Measurements from ENCODE around the gene TFB1M. TPM values are rescaled to one million over a fixed set of nuclear protein-coding genes. Genes with fewer than 3 reads are reported as not detected.

The TFB1M gene
- total and polyA plus RNA-seq, 4 experiments from 2014 or later: 12.6 to 45.7 (median 29.1) TPM

DNA sequence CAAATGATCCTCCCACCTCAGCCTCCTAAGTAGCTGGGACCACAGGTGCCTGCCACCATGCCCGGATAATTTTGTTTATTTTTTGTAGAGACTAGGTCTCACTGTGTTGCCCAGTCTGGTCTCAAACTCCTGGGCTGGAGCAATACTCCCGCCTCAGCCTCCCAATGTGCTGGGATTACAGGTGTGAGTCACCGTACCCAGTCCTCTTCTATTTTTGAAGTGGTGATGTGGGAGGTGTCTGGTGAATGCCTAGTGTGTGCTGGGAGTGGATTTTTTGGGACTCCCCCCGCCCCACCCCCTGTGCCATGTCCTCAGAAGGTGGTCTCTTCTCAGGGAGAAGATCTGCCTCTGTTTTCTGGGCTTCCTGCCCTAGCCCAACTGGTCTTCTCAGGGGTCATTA, 98.4 kb downstream of the TFB1M start:
- Histone ChIP-seq H3K4me3 (ENCODE audit: low read length in 2 of 2) (no peak overlapping the region), H3K36me3 (ENCODE audit: insufficient read depth, low read length) (no peaks in the 10 kb centered on the region), H3K27ac (ENCODE audit: low read depth, low read length) (no peak overlapping the region), H3K4me1 (ENCODE audit: insufficient read depth, low read length) (no peaks in the 10 kb centered on the region), H3K27me3 (ENCODE audit: insufficient read depth, low read length) (no peaks in the 10 kb centered on the region), H3K9me3 (ENCODE audit: control insufficient read depth in 1 of 2, low read length in 2 of 2) (no peaks in the 10 kb centered on the region)
- Mint-ChIP-seq H3K27ac (no peak overlapping the region), H3K36me3 (no peaks in the 10 kb centered on the region), H3K27me3 (peaks cover 2 to 5% of the 10 kb centered on the region in 2 donors), H3K9me3 (peaks cover 0 to 4% (median 0%) of the 10 kb centered on the region in 8 donors), H3K4me1 (peaks cover 0 to 1% (median 0%) of the 10 kb centered on the region in 4 donors), H3K4me3 (no peak overlapping the region)
- no peak for DNase-seq
- intact Hi-C loops (cut with micrococcal nuclease): no loop called here
- ChIA-PET CTCF (ENCODE audit: partially characterized antibody) (no interaction called here), POLR2A (ENCODE audit: partially characterized antibody) (no interaction called here)

DNA sequence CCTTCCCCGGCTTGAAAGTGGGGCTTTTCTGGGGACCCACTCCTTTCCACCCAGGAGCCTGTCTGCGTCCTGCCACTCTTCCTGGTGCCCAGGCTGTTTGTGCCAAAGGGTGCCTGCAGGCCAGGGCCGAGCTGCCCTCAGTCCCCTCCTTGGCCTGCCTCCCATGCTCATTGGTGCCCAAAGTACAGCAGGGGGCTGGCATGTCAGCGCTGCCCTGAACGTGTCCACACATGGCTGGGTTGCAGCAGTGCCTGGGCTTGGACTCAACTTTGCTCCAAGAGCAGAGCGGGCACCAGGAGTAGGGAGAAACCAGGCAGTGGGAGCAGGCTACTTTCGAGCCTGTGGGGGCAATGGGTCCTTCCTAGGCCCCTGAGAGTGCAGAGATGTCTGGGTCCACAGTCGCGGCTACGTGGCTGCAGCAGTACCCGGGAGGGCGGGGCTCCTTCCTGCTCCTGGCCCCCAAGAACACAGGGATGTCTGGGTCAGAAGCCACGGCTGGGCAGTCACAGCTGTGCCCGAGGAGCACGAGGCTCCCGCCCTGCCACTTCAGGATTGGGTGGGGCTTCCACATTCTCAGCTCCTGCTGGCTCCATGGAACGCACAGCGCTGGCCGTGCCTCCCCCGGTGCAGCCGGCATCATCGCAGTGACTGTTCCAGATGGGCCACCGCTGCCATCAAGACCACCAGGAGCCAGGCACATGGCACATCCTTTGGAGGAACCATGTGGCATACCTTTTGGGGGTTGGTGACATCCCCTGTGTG, 100.5 kb downstream of the TFB1M start:
- no peaks in the 10 kb centered on the region for H3K4me1 ChIP-seq (ENCODE audit: insufficient read depth, low read length)
- H3K9me3 ChIP-seq (ENCODE audit: control insufficient read depth in 1 of 2, low read length in 2 of 2): no peaks in the 10 kb centered on the region
- DNase-seq: no peak
- Mint-ChIP-seq H3K4me3 (no peak overlapping the region), H3K4me1 (peaks cover 0 to 1% (median 0%) of the 10 kb centered on the region in 4 donors), H3K36me3 (no peaks in the 10 kb centered on the region), H3K27me3 (peaks cover 0 to 5% of the 10 kb centered on the region in 2 donors), H3K27ac (no peak overlapping the region), H3K9me3 (peaks cover 0 to 4% (median 0%) of the 10 kb centered on the region in 8 donors)
- no peaks in the 10 kb centered on the region for H3K36me3 ChIP-seq (ENCODE audit: insufficient read depth, low read length)
- H3K4me3 ChIP-seq (ENCODE audit: low read length in 2 of 2): no peak overlapping the region
- CTCF ChIA-PET (ENCODE audit: partially characterized antibody): no interaction called here
- intact Hi-C loops (cut with micrococcal nuclease): no loop called here
- H3K27me3 ChIP-seq (ENCODE audit: insufficient read depth, low read length): no peaks in the 10 kb centered on the region
- H3K27ac ChIP-seq (ENCODE audit: low read depth, low read length): no peak overlapping the region
- POLR2A ChIA-PET (ENCODE audit: partially characterized antibody): no interaction called here

DNA sequence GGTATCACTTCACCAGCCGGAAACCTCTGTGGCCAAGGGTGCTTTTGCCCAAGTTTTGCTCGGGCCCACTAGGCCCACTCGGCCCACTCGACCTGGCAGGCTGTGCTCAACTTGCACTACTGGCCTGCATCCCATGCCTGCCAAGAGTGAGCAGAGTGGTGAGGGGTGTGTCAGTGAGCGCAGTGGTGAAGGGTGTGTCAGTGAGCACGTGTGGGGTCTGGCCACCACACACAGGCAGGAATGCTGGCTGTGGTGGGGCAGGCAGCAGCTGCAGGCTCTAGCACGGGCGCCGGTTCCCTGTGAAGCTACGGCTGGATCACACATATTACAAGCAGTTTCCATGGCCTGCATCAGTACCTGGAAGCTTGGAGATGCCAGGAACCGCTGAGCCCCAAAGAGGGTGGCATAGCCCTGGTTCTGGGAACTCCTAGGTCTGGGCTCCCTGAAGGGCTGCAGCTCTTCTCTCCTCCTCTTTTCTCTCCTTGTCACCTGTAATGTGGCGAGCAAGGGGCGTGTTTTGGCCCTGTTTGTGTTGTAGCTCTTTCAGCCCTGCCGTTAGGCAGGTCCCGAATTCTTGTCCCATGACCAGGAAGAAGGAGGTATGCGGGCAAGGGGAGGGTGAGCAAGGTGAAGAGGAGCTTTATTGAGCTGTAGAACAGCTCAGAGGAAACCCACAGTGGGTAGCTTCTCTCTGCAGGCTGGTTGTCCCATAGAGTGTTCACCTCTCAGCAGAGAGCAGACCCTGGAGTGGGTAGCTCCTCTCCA, 101.5 kb downstream of the TFB1M start:
- H3K36me3 Mint-ChIP-seq: no peaks in the 10 kb centered on the region
- intact Hi-C loops (cut with micrococcal nuclease): no loop called here

DNA sequence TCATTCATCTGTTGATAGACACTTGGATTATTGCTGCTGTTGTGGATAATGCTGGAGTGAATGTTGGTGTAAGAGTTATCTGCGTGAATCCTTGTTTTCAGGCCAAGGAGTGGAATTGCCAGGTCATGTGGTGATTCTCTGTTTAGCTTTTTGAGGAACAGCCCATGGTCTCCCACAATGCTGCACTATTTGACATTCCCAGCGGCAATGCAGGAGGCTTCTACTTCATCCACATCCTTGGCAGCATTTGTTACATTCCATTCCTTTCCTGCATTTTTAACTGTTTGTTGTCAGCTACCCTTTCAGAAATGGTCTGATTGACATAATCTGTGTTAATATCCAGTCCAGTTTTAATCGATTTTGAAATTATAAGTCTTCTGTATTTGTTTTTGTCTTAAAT, 102.2 kb downstream of the TFB1M start:
- Mint-ChIP-seq H3K4me3 (no peak overlapping the region), H3K9me3 (peaks cover 0 to 4% (median 0%) of the 10 kb centered on the region in 8 donors), H3K27ac (no peak overlapping the region), H3K27me3 (peaks cover 0 to 5% of the 10 kb centered on the region in 2 donors), H3K4me1 (peaks cover 0 to 1% (median 0%) of the 10 kb centered on the region in 4 donors), H3K36me3 (no peaks in the 10 kb centered on the region)
- no peaks in the 10 kb centered on the region for H3K4me1 ChIP-seq (ENCODE audit: insufficient read depth, low read length)
- no peaks in the 10 kb centered on the region for H3K27me3 ChIP-seq (ENCODE audit: insufficient read depth, low read length)
- no peaks in the 10 kb centered on the region for H3K9me3 ChIP-seq (ENCODE audit: control insufficient read depth in 1 of 2, low read length in 2 of 2)
- ChIA-PET POLR2A (ENCODE audit: partially characterized antibody) (no interaction called here), CTCF (ENCODE audit: partially characterized antibody) (no interaction called here)
- DNase-seq: no peak
- no peak overlapping the region for H3K4me3 ChIP-seq (ENCODE audit: low read length in 2 of 2)
- no peak overlapping the region for H3K27ac ChIP-seq (ENCODE audit: low read depth, low read length)
- intact Hi-C loops (cut with micrococcal nuclease): no loop called here
- H3K36me3 ChIP-seq (ENCODE audit: insufficient read depth, low read length): no peaks in the 10 kb centered on the region

More for the DNA sequence above, 101.5 kb downstream of the TFB1M start:
- Histone ChIP-seq H3K27me3 (ENCODE audit: insufficient read depth, low read length) (no peaks in the 10 kb centered on the region), H3K27ac (ENCODE audit: low read depth, low read length) (no peak overlapping the region), H3K9me3 (ENCODE audit: control insufficient read depth in 1 of 2, low read length in 2 of 2) (no peaks in the 10 kb centered on the region), H3K4me1 (ENCODE audit: insufficient read depth, low read length) (no peaks in the 10 kb centered on the region), H3K36me3 (ENCODE audit: insufficient read depth, low read length) (no peaks in the 10 kb centered on the region), H3K4me3 (ENCODE audit: low read length in 2 of 2) (no peak overlapping the region)
- CTCF ChIA-PET (ENCODE audit: partially characterized antibody): no interaction called here
- POLR2A ChIA-PET (ENCODE audit: partially characterized antibody): no interaction called here
- H3K27ac Mint-ChIP-seq: no peak overlapping the region
- H3K27me3 Mint-ChIP-seq: peaks cover 0 to 5% of the 10 kb centered on the region in 2 donors
- H3K4me3 Mint-ChIP-seq: no peak overlapping the region
- H3K4me1 Mint-ChIP-seq: peaks cover 0 to 1% (median 0%) of the 10 kb centered on the region in 4 donors
- no peak for DNase-seq
- peaks cover 0 to 4% (median 0%) of the 10 kb centered on the region in 8 donors for H3K9me3 Mint-ChIP-seq

DNA sequence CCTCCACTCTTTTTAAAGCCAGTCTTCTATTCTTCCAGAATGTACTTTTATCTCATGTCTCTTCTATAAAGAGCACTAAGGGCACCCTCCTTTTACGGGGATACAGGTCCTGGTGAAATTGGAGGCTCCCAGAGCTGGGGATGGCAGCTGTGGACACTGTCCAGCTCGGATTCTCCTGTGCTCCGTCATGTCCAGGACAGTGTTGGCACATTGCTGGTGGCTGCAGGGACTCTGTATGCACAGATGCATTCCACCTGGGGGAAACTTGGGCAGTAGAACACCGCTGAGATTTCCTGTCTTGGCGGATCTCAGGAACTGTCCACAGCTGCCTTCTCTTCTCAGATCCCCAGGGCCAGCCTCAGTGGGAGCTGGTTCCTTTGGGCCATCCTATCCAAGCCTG, 107.1 kb downstream of the TFB1M start:
- H3K4me1 Mint-ChIP-seq: no peaks in the 10 kb centered on the region
- intact Hi-C loops (cut with micrococcal nuclease): no loop called here
- no peaks in the 10 kb centered on the region for H3K27me3 Mint-ChIP-seq
- CTCF ChIA-PET (ENCODE audit: partially characterized antibody): no interaction called here
- H3K9me3 Mint-ChIP-seq: peaks cover 0 to 4% (median 0%) of the 10 kb centered on the region in 8 donors
- no peak for DNase-seq
- Histone ChIP-seq H3K27me3 (ENCODE audit: insufficient read depth, low read length) (no peaks in the 10 kb centered on the region), H3K27ac (ENCODE audit: low read depth, low read length) (no peak overlapping the region), H3K9me3 (ENCODE audit: control insufficient read depth in 1 of 2, low read length in 2 of 2) (no peaks in the 10 kb centered on the region), H3K4me1 (ENCODE audit: insufficient read depth, low read length) (no peaks in the 10 kb centered on the region), H3K4me3 (ENCODE audit: low read length in 2 of 2) (no peak overlapping the region), H3K36me3 (ENCODE audit: insufficient read depth, low read length) (no peaks in the 10 kb centered on the region)
- no peaks in the 10 kb centered on the region for H3K36me3 Mint-ChIP-seq
- POLR2A ChIA-PET (ENCODE audit: partially characterized antibody): no interaction called here
- no peak overlapping the region for H3K27ac Mint-ChIP-seq
- H3K4me3 Mint-ChIP-seq: no peak overlapping the region

Other genes starting within 250 kb of the TFB1M start
- not detected for gene CLDN20, start 50.5 kb downstream of the TFB1M start, total RNA-seq
- gene CLDN20, start 50.5 kb downstream of the TFB1M start, polyA plus RNA-seq: not detected
- not detected for gene NOX3, start 141.4 kb upstream of the TFB1M start, total RNA-seq
- gene NOX3, start 141.4 kb upstream of the TFB1M start, polyA plus RNA-seq: not detected